ENCODE data around the gene PEMT. TPM values are rescaled to one million over a fixed set of nuclear protein-coding genes. Genes with fewer than 3 reads are reported as not detected.

PEMT gene
- total and polyA plus RNA-seq, 9 donors, result 6.6 to 62.8 (median 32.5) TPM

GRCh38 chr17:17559164-17559563 lies 32.3 kb downstream of the PEMT start:
- 85 to 88% (median 85%) methylated on average over 8 of the region's 8 CpGs for WGBS, 3 donors
- Histone ChIP-seq H3K27me3 (no peaks in the 10 kb centered on the region), H3K9me3 (no peaks in the 10 kb centered on the region), H3K27ac (no peak overlapping the region), H3K4me1 (ENCODE audit: insufficient read depth) (no peaks in the 10 kb centered on the region), H3K4me3 (no peak overlapping the region), H3K36me3 (no peaks in the 10 kb centered on the region)
- no peak for DNase-seq
- no peak for TF ChIP-seq EP300 (IDR thresholded peaks at IDR 0.05)
- TF ChIP-seq CTCF (IDR thresholded peaks at IDR 0.05), result no peak
- TF ChIP-seq POLR2A (IDR thresholded peaks at IDR 0.05), result no peak
- intact Hi-C loops (cut with DNase I), result no loop called here

DNA sequence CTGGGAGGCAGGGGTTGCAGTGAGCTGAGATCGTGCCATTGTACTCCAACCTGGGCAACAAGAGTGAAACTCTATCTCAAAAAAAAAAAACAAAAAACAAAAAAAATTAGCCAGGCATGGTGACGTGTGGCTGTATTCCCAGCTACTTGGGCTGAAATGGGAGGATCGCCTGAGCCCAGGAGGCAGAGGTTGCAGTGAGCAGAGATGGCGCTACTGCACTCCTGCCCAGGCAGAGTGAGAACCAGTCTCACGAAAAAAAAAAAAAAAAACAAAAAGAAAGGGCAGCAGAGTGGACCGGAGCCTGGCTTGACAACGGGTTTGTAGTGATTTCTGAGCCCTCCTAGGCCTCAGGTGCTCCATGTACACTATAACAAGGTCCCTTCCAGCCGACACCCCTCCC lies 33.1 kb downstream of the PEMT start:
- H3K27me3 ChIP-seq, result no peaks in the 10 kb centered on the region
- H3K9me3 ChIP-seq, result no peaks in the 10 kb centered on the region
- H3K4me1 ChIP-seq (ENCODE audit: insufficient read depth), result no peaks in the 10 kb centered on the region
- TF ChIP-seq EP300 (IDR thresholded peaks at IDR 0.05), result no peak
- no peak for TF ChIP-seq CTCF (IDR thresholded peaks at IDR 0.05)
- TF ChIP-seq POLR2A (IDR thresholded peaks at IDR 0.05), result no peak
- no peaks in the 10 kb centered on the region for H3K36me3 ChIP-seq
- 64 to 84% (median 78%) methylated on average over 8 of the region's 8 CpGs for WGBS, 3 donors
- no peak for DNase-seq
- intact Hi-C loops (cut with DNase I), result no loop called here
- no peak overlapping the region for H3K4me3 ChIP-seq
- no peak overlapping the region for H3K27ac ChIP-seq

- no peak for DNase-seq
- no peaks in the 10 kb centered on the region for H3K9me3 ChIP-seq
- H3K36me3 ChIP-seq, result no peaks in the 10 kb centered on the region
- H3K4me1 ChIP-seq (ENCODE audit: insufficient read depth), result no peaks in the 10 kb centered on the region
- WGBS, 3 donors, result 92 to 94% (median 92%) methylated on average over 8 to 9 of the region's 9 CpGs
- intact Hi-C loops (cut with DNase I), result no loop called here
- H3K27me3 ChIP-seq, result no peaks in the 10 kb centered on the region
- TF ChIP-seq EP300 (IDR thresholded peaks at IDR 0.05) (no peak), CTCF (IDR thresholded peaks at IDR 0.05) (no peak), POLR2A (IDR thresholded peaks at IDR 0.05) (no peak)
- no peak overlapping the region for H3K27ac ChIP-seq
- no peak overlapping the region for H3K4me3 ChIP-seq
Observed at GRCh38 chr17:17557796-17558195, 33.7 kb downstream of the PEMT start.

DNA sequence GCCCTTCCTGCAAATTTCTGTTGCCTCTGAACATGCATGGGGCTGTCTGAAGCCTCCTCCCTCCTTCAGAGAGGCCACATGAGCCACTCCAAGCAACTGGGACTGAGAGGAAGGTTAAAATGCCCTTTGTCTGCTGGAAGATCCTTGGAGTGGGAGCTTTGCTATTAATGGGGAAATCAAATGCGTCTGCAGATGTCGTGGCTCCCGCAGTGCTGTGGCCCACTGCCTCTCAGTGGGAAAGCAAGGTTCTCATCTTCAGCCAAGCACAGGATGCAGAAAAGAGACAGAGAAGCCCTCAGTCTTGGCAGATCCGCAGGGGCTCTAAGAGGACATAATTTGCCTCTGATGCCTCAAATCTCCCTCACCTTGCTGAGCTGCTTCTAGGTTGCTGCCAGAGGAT lies 34.8 kb downstream of the PEMT start:
- no peaks in the 10 kb centered on the region for H3K4me1 ChIP-seq (ENCODE audit: insufficient read depth)
- 82 to 93% (median 86%) methylated on average over 4 of the region's 4 CpGs for WGBS, 3 donors
- H3K36me3 ChIP-seq, result no peaks in the 10 kb centered on the region
- H3K27me3 ChIP-seq, result no peaks in the 10 kb centered on the region
- no peak overlapping the region for H3K27ac ChIP-seq
- no peaks in the 10 kb centered on the region for H3K9me3 ChIP-seq
- DNase-seq, result no peak
- no peak for TF ChIP-seq CTCF (IDR thresholded peaks at IDR 0.05)
- no peak for TF ChIP-seq POLR2A (IDR thresholded peaks at IDR 0.05)
- TF ChIP-seq EP300 (IDR thresholded peaks at IDR 0.05), result no peak
- H3K4me3 ChIP-seq, result no peak overlapping the region
- intact Hi-C loops (cut with DNase I), result no loop called here

DNA sequence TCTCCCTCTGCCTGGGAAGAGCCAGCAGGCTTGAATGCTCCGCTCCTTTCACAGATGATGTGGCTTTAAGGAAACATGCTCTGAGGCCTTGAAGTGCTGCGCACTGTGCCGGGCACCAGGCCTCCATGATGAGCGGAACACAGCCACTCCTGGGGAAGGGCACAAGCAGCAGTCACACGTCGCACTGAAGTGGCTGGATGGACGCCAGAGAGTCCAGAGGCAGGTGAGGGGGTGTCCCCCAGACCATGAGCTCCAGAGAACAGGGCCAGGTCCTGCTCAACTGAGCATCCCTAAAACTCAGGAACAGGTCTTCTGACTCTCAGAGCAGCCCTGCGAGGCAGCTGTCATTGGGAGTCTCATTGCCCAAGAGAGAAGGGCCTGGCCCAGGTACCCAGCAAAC lies 35.6 kb downstream of the PEMT start:
- no peaks in the 10 kb centered on the region for H3K9me3 ChIP-seq
- no peak overlapping the region for H3K27ac ChIP-seq
- TF ChIP-seq CTCF (IDR thresholded peaks at IDR 0.05) (no peak), EP300 (IDR thresholded peaks at IDR 0.05) (no peak), POLR2A (IDR thresholded peaks at IDR 0.05) (no peak)
- intact Hi-C loops (cut with DNase I), result no loop called here
- no peaks in the 10 kb centered on the region for H3K27me3 ChIP-seq
- H3K4me3 ChIP-seq, result no peak overlapping the region
- no peaks in the 10 kb centered on the region for H3K36me3 ChIP-seq
- no peaks in the 10 kb centered on the region for H3K4me1 ChIP-seq (ENCODE audit: insufficient read depth)
- 94 to 98% (median 95%) methylated on average over 4 to 8 of the region's 8 CpGs for WGBS, 3 donors
- no peak for DNase-seq
